NB4 (cell line): ENCODE results near the gene ATXN7L1.

Source experiments
- DNase-seq: peaks from one replicate; pipeline ENCODE4 v3.0.0; 2010; ENCODE audit warnings: low read depth
- H3K4me3 ChIP-seq: one replicate; pipeline ENCODE4 v1.5.1; 2011; ENCODE audit warnings: mild to moderate bottlenecking, low read depth, low read length, moderate library complexity
- MYC ChIP-seq: IDR thresholded peaks from 2 replicates; pipeline ENCODE4 v1.6.1; 2011; ENCODE audit warnings: low read depth, low read length
- POLR2A ChIP-seq: IDR thresholded peaks from 2 replicates; pipeline ENCODE4 v1.6.1; 2011; ENCODE audit warnings: mild to moderate bottlenecking; ENCODE audit not compliant: insufficient read length; ENCODE audit errors: extremely low read depth
- TF ChIP-seq, protein P1 (sequence below): IDR thresholded peaks from 2 replicates; pipeline ENCODE4 v1.6.1; 2011; ENCODE audit warnings: low read depth, low read length
- TF ChIP-seq, protein P2 (sequence below): IDR thresholded peaks from one replicate; pipeline ENCODE4 v1.5.1; 2012; ENCODE audit warnings: low read depth, low read length

The ATXN7L1 gene

DNA sequence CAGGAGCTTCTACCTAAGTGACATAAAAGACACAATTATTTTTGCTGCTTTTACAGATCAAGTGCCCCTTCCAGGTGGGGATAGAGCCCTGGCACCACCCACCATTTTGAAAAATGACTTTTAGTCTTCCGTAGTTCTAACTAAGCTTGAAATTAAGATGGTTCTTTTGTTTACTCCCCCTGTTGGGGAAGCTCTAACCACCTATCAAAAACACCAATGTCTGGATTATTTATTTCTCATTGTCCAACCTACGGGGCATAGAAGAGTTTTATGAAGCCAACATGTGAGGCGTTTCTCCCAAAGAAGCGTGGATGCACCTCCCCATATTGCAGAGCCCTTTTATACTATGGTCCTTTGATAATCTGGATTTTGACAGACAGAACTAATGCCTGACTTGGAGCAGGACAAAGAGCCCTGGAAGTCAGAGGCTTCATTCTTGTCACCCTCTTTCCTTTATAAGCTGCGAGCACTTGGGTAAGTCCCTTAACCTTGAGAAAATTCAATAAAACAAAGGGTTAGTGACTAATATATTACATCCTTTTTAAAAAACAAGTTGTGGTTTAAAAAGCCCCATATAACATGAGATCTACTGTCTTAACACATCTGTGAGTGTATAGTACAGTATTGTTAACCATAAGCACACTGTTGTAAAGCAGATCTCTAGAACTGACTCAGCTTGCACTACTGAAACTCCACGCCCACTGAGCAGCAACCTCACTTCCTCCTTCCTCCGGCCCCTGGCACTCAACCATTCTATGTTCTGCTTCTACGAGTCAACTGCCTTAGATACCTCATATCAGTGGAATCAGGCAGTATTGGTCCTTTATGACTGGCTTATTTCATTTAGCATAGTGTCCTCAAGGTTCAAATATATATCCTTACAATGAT, 67.5 kb downstream of the ATXN7L1 start:
- TF ChIP-seq, protein P1, sequence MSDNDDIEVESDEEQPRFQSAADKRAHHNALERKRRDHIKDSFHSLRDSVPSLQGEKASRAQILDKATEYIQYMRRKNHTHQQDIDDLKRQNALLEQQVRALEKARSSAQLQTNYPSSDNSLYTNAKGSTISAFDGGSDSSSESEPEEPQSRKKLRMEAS: peak; percentile 47; the same call in 1 of the 2 replicates
- TF ChIP-seq MYC: 0 out of 2 replicates have a peak, but pooled peaks have one; percentile 7
- TF ChIP-seq POLR2A: no peak
- TF ChIP-seq, protein P2, sequence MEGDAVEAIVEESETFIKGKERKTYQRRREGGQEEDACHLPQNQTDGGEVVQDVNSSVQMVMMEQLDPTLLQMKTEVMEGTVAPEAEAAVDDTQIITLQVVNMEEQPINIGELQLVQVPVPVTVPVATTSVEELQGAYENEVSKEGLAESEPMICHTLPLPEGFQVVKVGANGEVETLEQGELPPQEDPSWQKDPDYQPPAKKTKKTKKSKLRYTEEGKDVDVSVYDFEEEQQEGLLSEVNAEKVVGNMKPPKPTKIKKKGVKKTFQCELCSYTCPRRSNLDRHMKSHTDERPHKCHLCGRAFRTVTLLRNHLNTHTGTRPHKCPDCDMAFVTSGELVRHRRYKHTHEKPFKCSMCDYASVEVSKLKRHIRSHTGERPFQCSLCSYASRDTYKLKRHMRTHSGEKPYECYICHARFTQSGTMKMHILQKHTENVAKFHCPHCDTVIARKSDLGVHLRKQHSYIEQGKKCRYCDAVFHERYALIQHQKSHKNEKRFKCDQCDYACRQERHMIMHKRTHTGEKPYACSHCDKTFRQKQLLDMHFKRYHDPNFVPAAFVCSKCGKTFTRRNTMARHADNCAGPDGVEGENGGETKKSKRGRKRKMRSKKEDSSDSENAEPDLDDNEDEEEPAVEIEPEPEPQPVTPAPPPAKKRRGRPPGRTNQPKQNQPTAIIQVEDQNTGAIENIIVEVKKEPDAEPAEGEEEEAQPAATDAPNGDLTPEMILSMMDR: no peak
- H3K4me3 ChIP-seq: no peak overlapping the region
- DNase-seq: peak; percentile 88

DNA sequence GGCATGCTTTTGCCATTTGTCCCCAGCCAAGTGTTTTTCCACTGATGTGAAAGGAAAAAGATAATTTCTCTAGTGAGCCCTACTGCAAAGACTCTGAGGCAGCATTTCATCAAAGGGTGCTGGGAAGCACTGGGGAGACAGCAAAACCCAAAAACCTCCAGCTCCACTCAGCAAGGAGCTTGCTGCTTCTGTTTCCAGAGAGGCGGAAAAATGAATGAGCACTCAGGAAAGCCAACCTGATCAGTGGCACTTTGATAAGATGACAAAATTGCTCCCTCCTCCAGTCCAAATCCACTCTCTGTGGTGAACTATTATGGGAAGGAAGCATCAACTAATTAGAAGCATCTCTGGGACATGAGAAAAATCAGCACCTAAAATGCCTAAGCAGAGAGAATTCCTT, 68.2 kb downstream of the ATXN7L1 start:
- H3K4me3 ChIP-seq: no peak overlapping the region
- TF ChIP-seq, protein P1: no peak
- TF ChIP-seq, protein P2: no peak
- TF ChIP-seq MYC (no peak), POLR2A (no peak)
- no peak for DNase-seq

DNA sequence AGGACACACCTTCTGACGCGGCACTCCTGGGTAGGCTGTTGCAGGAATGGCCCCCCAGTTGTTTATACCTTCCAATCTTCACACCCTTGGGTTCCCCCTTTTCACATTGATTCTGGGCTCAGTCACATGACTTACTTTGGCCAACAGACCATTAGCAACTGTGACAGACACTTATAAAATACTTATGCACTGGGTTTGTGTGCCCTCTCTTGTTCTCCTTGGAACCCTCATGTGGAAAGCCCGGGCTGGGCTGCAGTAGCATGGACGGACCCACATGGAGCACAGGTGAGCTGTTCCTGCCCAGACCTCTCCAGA, 69.0 kb downstream of the ATXN7L1 start:
- TF ChIP-seq, protein P2: no peak
- no peak for TF ChIP-seq MYC
- no peak for TF ChIP-seq POLR2A
- TF ChIP-seq, protein P1: no peak
- DNase-seq: no peak
- H3K4me3 ChIP-seq: no peak overlapping the region

DNA sequence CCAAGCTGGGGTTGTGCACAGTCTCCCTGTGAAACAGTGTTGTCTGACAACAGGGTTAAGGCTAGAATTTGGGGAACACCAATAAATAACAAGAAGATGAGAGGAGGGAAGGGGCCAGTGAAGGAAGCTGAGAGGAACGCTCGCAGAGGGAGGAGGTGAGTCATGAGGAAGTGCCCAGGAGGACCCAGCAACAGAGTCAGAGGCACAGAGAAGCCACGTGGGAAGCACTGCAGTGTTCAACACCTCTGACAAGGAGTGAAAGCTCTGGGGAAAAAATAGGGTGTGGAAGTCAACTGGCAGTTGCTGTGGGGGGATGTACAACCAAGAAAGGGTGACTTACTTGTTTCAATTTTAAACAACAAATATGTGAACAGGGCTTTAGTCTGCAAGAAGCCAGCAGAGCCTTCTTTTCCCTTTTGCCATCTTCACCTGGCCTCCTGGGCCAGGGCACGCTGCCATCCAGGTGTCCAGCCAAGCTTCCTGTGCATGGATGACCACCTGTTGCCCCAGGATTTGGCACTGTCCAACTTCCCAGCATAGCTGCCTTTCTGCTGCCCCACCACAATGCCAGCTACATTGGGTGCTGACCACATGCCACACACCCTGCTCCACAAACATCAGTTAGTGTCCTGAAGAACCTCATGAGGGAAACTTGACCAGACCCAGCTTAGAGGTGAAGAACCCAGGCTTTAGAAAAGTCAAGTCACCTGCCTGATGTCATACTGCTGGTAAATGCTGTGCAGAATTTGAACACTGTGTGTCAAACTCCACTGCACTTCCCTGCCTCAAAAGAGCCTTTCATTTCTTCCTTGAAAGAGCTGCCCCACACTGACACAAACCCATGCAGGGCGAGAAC, 69.6 kb downstream of the ATXN7L1 start:
- no peak overlapping the region for H3K4me3 ChIP-seq
- TF ChIP-seq POLR2A (no peak), MYC (peak; percentile 91)
- TF ChIP-seq, protein P2: no peak
- TF ChIP-seq, protein P1: peak; percentile 96
- DNase-seq: peak; percentile 84

DNA sequence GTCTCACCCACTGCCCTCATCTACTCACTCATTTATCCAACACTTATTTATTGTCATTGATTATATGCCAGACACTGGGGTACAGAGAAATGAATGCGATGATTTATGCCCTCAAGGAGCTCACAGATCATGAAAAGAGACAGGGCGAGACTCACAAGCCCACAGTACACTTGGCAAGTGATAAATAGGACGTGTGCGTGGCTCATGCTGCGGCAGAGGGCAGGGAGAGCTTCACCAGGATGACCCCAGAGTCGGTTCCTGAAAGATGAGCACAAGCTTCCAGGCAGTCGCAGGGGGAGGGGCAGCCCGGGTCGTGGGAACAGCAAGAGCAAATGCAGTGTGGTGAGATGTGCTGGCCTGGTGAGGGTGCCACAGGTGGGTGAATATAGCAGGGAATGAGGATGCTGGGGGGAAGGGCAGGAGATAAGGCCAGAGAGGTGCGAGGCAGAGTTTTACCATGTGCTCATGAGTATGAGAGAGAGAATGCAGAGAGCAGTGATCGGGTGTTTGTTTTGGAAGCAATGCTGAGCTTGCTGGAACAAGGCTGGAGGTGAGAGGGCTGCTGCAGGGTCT, 70.9 kb downstream of the ATXN7L1 start:
- H3K4me3 ChIP-seq: no peak overlapping the region
- TF ChIP-seq, protein P1: no peak
- no peak for TF ChIP-seq POLR2A
- DNase-seq: no peak
